CD4-positive, alpha-beta T cell treated with Interferon gamma for 1 hour (primary cell): ENCODE data around the gene DGKZ.
"Not testable (repeated sequence)": the region's sequence is repeated elsewhere in the genome, so short reads cannot be mapped to it uniquely, and the experiment has no call there.

Experiments used
- DNase-seq: peaks from one replicate; pipeline ENCODE4 v3.0.0-alpha.2; 2020

DGKZ gene, protein sequence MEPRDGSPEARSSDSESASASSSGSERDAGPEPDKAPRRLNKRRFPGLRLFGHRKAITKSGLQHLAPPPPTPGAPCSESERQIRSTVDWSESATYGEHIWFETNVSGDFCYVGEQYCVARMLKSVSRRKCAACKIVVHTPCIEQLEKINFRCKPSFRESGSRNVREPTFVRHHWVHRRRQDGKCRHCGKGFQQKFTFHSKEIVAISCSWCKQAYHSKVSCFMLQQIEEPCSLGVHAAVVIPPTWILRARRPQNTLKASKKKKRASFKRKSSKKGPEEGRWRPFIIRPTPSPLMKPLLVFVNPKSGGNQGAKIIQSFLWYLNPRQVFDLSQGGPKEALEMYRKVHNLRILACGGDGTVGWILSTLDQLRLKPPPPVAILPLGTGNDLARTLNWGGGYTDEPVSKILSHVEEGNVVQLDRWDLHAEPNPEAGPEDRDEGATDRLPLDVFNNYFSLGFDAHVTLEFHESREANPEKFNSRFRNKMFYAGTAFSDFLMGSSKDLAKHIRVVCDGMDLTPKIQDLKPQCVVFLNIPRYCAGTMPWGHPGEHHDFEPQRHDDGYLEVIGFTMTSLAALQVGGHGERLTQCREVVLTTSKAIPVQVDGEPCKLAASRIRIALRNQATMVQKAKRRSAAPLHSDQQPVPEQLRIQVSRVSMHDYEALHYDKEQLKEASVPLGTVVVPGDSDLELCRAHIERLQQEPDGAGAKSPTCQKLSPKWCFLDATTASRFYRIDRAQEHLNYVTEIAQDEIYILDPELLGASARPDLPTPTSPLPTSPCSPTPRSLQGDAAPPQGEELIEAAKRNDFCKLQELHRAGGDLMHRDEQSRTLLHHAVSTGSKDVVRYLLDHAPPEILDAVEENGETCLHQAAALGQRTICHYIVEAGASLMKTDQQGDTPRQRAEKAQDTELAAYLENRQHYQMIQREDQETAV

DNA sequence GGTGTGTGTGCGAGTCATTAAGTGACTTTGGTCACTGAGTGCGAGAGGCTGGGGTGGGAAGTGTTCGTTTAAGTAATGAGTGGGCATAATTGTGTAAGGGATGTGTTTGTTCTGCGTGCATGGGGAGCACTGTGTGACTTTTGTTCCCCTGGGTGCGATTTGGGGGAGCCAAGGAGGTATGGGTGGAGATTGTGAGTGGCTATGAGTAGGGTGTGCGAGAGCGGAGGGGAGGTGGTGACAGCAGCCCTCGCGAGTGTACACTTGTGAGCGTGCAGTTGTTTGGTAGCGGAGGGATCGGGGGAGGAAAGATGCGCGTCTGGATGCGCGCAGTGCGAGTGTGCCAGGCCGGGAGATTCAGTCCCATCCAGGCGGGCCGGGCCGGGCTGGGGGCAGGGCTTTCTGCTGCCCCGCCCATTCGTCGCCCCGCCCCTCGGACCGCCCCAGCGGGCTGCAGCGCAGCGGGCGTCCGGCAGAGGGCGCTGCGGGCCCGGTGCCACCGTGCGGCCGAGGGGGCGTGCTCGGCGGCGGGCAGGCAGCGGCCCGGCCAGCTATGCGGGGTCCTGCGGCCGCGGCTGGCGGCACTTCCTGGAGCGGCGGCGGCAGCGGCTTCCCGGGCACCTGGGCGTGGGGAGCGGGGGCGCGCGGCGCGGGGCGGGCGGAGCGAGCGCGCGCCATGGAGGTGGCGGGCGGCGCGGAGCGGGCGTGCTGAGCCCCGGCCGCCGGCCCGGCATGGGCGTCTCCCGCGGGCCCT, at the start of gene DGKZ:
Gene DGKZ (plus strand): TSS at position 578 of the 751 bp plus-strand sequence. CDS start 197 bp downstream, outside the sequence.
- DNase-seq = peak; percentile 91

DNA sequence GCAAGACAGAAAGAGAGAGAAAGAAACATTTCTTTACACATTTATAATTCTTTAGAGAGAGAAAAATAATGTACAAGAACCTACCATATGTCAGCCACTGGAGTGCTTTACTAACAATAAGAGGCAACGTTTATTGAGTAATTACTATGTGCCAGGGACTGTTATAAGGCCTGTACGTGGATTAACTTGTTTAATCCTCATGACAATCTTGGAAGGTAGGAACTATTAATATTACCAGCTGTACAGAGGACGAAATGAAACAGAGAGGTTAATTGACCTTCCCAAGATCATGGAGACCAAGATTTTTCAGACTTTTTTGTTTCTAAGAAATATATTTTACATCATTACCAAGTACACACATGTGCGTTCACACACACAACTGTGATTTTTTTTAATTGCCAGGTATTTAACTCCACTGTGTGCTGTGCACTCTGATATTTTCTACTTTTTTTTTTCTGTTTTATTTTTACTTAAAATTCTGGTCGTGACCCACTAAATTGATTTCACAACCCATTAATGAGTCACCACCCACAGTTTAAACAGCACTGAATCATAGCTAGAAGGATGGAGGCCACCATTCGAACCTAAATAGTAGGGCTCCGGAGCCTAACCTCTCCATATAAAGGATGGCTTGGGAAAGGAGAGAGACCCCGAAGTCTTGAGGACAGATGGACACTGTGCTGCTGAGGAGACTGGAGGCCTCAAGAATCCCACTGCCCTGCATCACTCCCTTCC, 48.4 kb upstream of the DGKZ start:
- no peak for DNase-seq

DNA sequence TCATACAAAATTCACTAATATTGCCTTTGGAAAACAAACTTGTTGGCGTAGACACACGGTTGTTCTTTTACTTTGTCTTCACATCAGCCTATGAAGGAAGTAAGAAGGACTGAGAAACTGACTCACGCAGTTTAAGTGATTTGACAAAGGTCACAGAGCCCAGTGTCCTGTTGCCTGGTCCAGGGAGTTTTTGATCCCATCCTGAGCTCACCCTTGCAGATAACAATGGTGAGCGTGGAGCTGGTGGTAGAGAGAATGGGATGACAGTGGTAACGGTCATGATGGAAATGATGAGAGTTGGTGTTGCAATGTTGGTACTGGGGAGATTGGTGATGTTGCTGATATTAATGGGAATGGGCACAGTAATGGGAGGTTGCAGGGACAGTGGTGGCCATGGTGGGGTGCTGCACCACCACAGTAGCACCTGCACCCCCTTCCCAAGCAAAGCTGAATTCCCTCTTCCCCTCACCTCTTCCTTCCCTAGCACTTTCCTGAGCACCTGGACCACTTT, 47.8 kb upstream of the DGKZ start:
- DNase-seq = no peak

DNA sequence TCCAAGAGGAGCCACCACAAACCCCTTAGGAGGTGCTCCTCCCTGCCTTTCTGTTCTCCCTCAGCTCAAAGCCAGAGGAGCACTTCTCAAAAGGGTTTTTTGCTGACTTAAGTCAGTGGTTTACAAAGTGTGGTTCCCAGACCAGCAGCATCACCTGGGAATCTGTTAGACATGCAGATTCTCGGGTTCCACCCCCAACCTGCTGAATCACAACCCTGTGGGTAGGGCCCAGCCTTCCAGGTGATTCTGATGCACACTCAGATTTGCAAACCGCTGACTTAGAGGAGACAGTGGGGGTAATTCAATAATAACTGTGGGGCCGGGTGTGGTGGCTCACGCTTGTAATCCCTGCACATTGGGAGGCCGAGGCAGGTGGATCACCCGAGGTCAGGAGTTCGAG, 47.0 kb upstream of the DGKZ start:
- no peak for DNase-seq

DNA sequence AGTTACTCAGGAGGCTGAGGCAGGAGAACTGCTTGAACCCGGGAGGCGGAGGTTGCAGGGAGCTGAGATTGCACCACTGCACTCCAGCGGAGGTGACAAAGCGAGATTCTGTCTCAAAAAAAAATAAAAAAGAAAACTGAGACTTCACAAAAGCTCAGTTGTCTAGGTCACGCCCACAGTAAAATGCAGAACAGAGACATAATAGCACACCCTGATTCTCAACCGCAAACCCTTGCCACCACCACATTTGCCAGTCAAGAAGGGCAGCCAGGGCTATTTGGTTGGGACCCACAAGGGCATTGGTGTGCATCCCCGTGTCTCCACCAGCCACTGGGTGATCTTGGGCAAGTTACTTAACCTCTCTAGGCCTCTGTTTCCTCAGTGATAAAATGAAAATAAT, 44.4 kb upstream of the DGKZ start:
- peak; percentile 28 for DNase-seq

DNA sequence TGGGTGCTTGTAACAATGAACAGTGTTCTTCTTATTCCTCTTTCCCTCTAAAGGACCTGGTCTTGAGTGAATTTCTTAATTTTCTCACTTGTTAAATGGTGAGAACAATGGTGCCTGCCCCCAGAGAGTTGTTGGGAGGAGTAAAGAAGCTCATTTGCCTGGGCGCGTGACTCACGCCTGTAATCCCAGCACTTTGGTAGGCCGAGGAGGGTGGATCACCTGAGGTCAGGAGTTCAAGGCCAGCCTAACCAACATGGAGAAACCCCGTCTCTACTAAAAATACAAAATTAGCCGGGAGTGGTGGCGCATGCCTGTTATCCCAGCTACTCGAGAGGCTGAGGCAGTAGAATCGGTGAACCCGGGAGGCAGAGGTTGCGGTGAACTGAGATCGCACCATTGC, 43.2 kb upstream of the DGKZ start:
- DNase-seq = not testable (repeated sequence)

DNA sequence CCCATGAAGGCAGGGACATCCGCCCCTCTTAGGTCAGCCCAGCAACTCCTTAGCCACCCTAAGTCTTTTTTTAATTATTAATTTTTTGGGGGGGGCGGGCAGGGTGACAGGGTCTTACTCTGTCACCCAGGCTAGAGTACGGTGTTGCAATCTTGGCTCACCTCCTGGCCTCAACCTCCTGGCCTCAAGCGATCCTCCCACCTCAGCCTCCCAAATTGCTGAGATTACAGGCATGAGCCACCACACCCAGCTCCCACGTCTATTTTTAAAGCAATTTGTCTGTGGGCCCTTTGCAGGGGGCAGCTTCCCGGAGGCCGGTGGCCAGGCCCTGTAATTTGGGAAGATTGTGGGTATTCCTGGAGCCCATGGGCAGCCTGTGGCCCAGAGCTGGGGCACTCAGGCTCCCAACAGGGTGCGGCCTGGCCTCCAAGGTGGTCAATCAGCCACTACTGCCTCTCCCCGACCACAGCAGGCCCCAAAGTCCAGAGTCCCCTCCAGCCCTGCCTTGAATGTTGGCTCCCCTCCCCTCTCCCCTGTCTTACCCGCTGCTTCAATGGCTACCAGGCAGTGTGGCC, 42.6 kb upstream of the DGKZ start:
- DNase-seq = no peak

DNA sequence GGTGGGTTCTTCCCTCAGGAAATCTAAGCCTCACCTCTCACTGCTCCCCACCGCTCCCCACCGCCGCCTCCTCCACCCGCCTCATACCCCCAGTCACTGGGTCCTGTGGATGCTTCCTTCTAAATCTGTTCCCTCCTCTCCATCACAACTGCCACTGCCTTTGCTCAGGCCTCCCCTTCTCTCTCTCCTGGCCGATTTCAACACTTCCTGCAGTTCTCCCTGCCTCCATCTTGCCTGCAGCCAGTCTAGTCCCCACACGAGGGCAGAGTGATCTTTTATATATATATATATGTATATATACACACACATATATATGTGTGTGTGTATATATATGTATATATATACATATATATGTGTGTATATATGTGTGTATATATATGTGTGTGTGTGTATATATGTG, 42.0 kb upstream of the DGKZ start:
- peak; percentile 40 for DNase-seq

DNA sequence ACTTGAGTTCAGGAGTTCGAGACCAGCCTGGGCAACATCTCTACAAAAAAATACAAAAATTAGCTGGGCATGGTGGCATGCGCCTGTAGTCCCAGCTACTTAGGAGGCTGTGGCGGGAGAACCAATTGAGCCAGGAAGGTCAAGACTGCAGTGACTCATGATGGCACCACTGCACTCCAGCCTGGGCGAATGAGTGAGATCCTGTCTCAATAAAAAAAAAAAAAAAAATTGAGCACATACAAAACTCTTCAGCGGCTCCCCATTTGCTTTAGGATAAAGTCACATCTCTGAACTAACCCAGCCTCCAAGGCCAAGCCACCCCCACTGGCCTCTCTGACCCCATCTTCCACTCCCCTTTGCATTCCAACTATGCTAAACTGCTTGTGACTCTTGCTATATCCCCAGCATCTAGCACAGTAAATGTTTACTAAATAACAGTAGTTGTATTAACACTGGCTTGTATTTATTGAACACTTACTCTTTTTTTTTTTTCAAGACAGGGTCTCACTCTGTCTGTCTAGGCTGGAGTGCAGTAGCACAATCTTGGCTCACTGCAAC, 40.9 kb upstream of the DGKZ start:
- DNase-seq = no peak

DNA sequence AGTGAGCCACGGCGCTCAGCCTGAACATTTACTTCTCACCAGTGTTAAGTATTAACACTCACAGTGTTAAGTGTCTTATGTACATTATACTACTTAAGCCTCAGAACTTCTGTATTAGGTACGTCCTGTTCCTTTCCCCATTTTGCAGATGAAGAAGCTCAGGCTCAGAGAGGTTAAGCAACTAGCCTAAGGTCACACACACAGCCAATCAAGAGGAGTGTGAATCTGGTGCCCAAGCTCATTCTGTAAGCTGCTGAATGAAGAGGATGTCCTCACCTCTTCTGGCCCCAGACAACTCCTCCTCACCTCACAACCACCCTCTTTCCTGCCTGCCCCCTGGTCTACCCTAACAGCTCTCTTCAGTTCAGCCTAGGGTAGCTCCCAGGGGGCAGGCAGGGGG, 39.9 kb upstream of the DGKZ start:
- no peak for DNase-seq

DNA sequence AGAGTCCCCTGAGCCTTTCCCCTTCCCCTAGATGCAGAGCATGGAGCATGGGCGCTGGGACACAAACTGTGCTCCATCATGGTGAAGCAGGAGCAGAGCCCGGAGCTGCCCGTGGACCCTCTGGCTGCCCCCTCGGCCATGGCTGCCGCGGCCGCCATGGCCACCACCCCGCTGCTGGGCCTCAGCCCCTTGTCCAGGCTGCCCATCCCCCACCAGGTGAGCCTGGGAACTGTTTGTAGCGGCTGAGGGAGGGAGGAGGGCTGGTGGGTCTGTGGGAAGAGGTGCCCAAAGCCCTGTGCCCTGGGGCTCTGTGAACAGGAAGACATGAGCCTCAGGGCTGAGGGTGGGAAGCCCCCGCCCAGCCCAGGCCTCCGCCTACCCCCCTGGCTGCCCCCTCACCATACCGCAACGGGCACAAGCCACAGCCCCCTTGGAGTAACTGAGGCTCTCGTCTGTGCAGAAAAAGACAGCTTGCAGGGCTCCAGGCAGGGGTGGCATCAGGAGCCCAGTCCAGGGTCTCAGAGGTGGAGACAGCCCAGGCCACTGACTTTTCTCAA, 39.4 kb upstream of the DGKZ start:
- no peak for DNase-seq

DNA sequence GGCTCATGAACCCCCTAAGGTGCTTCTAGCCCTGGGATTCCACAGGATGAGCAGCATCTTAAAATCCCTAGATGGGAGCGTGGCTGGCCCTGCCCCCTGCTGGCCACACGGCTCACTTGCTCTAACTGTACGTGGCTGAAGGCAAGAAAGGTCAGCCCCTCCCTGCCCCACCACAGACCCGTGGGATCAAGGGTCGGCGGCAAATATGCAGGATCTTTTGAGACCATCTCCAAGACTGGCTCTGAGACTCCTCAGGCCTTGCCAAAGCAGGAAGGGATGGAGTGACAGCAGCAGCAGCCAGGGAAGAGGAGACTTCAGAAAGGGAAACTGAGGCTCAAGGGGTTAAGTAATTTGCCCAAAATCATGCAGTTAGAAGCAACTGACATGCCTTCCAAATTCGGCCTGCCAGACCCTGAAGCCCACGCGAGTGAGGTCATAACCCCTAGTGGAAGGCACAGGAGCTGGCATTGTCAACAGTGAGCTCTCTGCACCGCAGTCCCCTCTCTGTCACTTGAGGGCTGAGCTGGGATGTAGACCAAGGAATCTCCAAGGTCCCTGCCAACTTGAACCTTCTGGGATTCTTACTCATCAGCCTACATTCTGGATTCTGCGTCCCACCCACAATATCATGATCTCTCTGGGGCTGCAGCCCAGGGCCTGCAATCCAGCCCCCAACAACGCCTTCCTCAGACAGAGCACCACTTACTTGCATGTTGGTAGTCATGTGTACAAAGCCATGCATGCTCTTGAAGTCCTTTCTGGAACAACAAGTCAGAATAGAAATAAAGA, 38.4 kb upstream of the DGKZ start:
- peak; percentile 62 for DNase-seq

DNA sequence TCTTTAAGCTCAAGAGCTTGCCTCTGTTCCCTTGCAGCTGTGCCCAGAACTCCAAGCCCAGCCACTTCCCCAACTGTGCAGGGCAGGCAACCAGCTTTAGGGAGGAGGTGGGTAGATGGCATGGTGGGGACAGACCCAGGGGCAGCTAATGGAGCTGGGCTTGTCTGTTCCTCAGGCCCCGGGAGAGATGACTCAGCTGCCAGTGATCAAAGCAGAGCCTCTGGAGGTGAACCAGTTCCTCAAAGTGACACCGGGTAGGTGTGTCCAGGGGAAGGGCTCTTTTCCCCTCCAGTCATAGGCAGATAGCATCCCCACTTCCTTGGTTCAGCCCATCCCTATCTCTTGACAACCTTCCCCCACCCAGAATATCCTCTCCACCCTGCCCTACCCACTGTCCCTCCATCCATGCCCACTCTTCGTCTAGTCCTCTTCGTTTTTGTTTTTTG, 37.4 kb upstream of the DGKZ start:
- peak; percentile 36 for DNase-seq

DNA sequence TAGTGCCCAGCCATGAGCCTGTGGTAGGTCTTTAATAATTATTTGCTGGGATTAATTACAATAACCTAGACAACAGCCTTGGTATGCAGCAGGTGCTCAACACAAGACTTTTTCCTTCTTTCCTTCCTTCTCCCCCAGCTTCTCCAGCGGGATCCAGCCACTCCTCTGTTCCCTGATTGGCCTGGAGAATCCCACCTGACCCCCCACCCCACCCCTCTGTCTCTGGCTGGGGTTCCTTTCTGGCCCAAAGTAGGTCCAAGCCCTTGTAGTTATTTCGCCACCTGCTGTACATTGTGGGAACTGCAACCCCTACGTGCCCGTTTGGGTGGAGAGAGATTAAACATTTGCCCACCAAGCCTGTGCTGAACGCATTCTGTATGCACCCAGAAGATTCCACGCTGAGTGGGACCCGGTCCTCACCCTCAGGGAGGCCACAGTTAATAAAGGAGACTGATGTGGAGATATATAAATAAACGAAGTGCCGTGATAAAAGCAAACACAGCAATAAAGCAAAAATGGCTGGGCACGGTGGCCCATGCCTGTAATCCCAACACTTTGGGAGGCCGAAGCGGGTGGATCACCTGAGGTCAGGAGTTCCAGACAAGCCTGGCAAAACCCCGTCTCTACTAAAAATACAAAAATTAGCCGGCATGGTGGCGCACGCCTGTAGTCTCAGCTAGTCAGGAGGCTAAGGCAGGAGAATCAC, 32.1 kb upstream of the DGKZ start:
- DNase-seq = peak; percentile 63

DNA sequence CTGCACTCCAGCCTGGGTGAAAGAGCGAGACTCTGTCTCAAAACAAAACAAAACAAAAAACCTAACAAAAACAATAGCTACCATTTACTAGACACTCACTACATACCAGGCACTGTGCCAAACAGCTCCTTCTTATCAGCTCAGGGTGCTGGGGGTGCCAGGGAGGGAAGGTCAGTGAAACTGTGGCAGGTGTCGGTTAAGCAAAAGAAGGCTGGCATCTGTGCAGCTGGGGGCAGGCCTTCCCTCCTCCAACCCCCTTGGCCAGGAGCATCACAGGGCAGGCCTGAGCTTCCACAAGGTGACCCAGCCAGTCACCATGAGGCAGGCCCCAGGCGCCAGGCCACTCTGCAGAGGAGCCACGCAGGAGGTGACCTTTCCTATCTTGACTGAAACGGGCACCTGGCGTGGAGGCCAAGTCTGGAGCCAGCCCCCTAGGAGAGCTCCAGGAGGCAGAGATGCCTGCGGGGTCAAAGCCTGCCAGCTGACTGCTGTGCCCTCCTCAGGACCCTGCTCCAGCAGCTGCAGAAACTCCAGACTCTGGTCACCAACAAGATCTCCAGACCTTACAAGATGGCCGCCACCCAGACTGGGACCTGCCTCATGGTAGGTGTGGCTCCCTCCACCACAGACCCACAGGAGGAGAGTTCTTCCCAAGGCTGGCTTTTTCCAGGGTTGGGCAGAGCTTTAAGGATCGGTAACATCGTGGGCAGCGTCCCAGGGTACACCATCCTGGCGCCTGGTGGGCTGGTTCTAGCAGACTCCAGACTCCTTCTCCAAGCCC, 31.3 kb upstream of the DGKZ start:
- no peak for DNase-seq

DNA sequence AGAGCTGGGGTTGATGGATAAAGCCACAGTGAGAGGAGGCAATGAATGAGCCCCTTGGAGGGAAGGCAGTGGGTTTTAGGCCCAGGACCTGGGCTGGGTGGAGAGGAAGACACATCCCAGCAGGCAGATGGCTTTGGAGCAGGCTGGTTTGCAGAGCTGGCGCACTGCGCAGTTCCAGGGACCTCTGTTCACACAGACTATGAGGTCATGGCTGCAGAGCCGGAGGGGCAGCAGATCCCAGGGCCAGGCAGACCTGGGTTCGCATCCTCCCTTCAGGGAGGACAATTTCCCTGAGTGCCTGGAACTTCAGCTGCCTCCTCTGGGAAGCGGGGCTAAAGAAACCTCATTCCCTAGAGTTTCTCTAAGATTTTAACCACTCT, 28.2 kb upstream of the DGKZ start:
- no peak for DNase-seq

DNA sequence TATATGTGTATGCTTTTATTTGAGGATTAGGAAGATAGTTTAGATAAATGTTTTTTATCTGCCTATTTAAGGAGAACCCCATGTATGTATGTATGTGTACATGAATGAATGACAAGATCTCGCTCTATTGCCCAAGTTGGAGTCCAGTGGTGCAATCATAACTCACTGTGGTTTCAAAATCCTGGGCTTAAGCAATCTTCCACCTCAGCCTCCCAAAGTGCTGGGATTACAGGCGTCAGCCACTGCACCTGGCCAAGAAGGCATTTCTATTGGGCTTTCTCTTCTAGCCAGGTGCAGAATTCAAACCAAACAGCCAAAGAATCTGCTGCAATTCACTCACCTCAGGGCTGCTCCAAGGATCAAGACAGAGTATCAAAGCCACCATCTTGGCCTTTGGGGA, 25.5 kb upstream of the DGKZ start:
- no peak for DNase-seq

DNA sequence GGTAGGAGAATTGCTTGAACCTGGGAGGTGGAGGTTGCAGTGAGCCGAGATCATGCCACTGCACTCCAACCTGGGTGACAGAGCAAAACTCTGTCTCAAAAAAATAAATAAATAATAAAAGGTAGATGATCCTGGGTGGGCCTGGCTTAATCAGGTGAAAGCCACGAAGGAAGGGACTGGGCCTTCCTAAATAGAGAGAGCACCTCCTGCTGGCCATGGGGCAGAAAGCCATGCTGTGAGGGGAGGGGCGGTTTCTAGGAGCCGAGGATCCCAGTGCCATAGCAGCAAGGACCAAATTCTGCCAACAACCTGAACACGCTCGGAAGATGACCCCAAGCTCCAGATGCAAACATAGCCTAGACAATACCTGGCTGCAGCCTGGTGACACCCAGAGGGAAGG, 24.5 kb upstream of the DGKZ start:
- DNase-seq = no peak
